ENCODE results near the gene OCA2.

Gene OCA2

DNA sequence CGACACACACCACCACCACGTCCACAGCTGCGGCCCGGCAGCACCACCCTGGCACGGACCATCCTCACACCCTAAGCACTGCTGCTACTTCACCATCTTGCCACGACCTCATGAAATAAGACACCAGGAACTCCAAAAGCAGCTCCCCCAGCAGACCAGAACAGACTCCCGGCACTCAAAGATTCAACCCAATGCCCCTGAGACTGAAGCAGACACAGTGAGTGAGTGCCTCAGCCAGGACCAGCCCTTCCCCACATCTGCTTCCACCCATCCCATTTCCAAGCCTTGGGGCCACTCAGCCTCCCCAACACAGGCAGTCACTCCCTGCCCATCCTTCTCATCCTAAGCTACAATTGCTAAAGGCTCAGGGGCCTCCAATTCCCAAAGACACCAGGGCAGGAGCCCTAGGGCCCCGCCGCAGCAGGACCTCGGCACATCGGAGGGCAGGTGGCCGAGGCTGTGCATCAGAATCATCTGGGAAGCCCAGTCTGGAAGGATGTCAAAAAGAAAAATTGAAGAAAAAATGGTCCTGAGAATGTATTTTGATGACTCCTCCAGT lies 18.4 kb upstream of the OCA2 start:
- TF ChIP-seq, protein P1, sequence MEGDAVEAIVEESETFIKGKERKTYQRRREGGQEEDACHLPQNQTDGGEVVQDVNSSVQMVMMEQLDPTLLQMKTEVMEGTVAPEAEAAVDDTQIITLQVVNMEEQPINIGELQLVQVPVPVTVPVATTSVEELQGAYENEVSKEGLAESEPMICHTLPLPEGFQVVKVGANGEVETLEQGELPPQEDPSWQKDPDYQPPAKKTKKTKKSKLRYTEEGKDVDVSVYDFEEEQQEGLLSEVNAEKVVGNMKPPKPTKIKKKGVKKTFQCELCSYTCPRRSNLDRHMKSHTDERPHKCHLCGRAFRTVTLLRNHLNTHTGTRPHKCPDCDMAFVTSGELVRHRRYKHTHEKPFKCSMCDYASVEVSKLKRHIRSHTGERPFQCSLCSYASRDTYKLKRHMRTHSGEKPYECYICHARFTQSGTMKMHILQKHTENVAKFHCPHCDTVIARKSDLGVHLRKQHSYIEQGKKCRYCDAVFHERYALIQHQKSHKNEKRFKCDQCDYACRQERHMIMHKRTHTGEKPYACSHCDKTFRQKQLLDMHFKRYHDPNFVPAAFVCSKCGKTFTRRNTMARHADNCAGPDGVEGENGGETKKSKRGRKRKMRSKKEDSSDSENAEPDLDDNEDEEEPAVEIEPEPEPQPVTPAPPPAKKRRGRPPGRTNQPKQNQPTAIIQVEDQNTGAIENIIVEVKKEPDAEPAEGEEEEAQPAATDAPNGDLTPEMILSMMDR (IDR thresholded peaks at IDR 0.05; ENCODE audit: low read depth, low read length): no peak
- DNase-seq (ENCODE audit: extremely low read depth, low read depth): no peak

DNA sequence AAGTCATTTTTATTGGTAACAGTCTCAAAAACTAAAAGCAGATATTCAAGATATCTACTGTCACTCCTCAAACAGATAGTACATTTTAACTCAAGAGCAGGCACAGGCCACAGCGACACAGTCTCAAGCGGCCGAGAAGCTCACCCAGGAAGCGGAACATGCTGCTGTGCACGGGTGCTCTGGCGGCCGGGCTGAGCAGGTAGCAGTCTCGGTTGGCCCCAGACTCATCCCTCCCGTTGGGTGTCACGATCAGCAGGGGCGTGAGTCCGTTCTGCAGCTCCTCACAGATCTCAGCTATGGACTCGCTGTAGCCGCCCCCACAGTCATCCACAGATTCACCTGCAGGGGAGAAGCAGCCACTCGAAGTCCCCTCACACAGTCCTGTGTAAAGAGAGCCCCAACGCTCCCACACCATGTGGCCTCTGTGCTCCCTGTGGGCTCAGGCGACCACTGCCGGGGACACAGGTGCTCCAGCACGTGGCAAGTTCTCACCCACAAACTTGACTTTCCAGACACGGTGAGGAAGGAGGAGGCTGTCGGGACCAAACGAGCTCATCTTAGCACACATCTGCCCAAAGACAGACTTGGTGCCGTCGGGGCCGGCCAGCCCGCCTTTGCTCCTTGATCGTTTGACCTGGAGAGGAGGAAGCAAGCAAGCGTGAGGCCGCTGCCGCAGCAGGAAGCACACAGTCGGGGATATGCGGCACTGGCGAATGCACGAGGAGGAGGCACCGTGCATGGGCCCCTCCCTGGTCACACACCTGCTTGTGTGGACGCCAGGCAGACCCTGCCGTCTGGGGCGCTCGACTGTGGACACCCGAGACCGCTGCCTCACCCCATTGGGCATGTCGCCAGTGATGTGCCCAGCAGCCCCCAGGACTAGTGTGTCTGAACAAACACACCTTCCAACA lies 17.7 kb upstream of the OCA2 start:
- DNase-seq (ENCODE audit: extremely low read depth, low read depth): no peak
- TF ChIP-seq, protein P1 (IDR thresholded peaks at IDR 0.05; ENCODE audit: low read depth, low read length): no peak

DNA sequence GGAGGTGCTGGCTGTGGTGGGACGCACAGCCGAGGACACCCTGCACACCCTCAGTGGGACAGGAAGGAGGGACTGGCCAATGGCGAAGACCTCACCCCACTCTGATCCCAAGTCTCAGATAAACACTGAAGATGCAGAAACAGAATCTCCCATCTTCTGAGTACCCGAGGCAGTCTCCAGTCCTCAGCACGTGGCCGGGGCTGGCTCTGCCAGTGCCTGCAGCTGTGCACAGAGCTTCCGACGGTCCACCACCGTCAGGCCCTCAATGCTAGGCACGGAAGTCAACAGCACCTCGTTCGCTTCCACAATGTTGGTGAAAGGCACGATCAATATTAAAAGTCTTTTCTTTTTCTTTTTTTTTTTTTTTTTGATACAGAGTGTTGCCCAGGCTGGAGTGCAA lies 16.8 kb upstream of the OCA2 start:
- DNase-seq (ENCODE audit: extremely low read depth, low read depth): no peak

DNA sequence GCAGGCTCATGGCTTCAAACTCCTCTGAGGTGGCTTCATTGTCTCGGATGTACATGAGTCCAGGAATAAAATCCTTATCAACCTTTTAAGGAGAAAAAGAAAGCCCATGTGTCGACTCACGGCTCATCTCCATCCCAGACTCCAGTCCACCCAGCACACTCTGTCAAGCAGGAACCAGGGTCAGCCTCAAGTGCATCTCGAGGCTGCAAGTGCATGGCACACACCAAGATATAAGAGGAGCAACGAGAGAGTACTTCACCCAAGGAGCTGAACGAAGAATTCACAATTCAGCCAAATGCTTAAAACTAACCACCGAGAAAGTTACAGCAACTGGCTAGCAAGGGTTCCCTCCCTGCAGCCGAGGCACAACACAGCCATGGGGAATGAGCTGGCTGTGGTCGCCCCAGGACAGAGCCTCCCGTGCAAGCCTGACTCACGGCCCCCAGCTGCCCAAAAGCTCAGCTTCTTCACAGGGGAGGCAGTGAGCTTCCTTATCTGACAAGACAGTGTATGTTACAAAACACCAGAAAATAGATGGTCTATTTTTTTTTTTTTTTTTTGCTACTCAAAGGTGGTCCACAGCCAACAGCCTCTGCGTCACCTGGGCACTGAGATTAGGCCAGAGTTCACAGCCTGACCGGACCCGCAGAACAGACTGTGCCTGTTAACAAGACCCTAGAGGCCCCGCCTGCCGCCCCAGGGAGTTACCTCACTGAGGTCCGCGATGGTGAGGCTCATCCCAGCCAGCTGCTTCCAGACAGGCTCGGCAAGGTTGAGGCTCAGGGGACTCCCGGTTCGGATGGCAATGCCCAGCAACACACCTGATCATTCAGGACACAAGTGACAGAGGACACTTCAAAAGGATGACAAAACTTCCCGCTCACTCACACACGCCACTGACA lies 15.9 kb upstream of the OCA2 start:
- DNase-seq (ENCODE audit: extremely low read depth, low read depth): no peak
- TF ChIP-seq, protein P1 (IDR thresholded peaks at IDR 0.05; ENCODE audit: low read depth, low read length): no peak

More for the DNA sequence above, 16.8 kb upstream of the OCA2 start:
- TF ChIP-seq, protein P1 (IDR thresholded peaks at IDR 0.05; ENCODE audit: low read depth, low read length): no peak

DNA sequence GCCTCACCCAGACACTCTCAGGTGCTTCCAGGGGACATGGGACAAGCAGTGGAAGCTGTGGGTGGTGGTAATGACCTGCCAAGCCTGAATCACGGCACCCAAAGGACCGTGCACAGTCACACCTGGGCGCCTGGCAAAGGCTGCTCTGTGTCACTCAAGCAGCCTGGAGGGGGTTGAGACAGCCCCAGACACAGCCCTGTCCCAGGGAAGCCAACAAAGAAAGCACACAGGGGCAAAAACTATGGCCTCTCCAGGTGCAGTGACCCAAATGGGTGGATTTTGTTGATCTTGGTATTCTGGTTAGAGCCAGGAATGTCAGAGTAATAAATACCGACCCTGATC lies 15.0 kb upstream of the OCA2 start:
- DNase-seq (ENCODE audit: extremely low read depth, low read depth): no peak
- TF ChIP-seq, protein P1 (IDR thresholded peaks at IDR 0.05; ENCODE audit: low read depth, low read length): no peak

DNA sequence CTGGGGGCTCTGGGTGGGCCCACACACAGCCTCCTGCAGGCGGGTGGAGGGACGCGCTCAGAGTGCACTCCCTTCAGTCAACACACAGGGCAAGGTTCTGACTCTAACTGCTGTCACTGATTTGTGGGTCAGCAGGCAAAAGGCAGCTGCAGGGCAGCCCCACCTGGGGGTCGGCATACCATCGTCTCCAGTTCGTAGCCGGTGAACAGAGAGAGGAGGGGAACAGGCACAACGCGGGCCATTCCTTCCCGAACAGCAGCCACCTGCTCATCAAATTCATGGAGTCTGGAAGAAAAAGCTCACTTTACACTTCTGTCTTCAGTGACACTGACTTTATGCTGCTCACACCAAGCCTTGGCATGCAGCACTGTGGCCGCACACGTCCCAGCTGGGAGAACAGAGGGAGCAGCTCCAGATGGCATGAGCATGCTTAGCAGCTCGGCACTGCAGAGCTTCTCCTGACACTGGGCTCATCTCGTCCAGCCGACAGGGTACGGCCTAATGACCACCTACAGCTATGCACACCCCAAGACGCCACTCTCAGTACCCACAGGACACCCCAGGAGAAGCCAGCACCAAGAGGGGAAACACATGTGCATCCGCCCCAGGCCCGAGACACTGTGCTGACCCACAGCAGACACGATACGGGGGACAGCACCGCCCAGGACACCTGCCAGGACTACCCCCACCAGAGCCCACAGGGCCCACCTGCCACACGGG lies 14.4 kb upstream of the OCA2 start:
- TF ChIP-seq, protein P1 (IDR thresholded peaks at IDR 0.05; ENCODE audit: low read depth, low read length): no peak
- no peak for DNase-seq (ENCODE audit: extremely low read depth, low read depth)
